Measurements from ENCODE around the gene LPCAT3.
"Not testable (repeated sequence)": the region's sequence is repeated elsewhere in the genome, so short reads cannot be mapped to it uniquely, and the experiment has no call there.

The LPCAT3 gene

DNA sequence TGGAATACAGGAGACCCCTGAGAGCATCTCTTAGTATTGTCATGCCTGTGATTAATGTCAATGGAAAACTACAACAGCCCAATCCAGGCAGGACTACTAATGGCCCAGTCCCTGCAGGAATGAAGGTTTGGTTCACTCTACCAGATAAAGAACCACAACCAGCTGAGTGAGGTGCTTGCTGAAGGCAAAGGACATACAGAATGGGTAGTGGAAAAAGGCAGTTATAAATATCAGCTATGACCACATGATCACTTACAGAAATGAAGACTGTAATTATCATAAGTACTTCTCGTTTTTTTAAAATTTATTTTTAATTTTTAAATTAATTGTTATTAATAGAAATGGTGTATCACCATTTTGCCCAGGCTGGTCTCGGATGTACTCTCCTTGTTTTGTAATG, 17.2 kb upstream of the LPCAT3 start:
- DNase-seq = no peak

DNA sequence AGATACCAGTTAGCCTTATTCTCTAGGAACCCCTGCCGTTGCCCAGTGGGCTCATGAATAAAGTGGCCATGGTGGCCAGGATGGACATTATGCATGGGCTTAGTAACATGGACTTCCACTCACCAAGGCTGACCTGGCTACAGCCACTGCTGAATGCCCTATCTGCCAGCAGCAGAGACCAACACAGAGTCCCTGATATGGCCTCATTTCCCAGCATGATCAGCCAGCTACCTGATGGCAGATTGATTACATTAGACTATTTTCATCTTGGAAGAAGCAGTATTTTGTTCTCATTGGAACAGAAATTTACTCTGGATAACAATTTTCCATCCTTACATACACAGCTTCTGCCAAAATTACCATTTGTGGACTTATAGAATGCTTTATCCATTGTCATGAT, 16.2 kb upstream of the LPCAT3 start:
- DNase-seq = no peak

DNA sequence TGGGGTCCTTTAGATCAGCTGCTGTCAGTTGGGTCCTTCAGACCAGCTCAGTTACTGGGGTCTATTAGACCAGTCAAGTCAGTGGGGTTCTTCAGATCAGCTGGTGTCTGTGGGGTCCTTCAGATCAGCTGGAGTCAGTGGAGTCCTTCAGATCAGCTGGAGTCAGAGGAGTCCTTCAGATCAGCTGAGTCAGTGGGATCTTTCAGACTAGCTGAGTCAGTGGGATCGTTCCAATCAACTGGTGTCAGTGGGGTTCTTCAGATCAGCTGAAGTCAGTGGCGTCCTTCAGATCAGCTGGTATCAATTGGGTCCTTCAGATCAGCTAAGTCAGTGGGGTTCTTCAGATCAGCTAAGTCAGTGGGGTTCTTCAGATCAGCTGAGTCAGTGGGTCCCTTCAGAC, 14.7 kb upstream of the LPCAT3 start:
- no peak for DNase-seq

GRCh38 chr12:7031306-7031705, 13.0 kb upstream of the LPCAT3 start:
- no peak for DNase-seq

DNA sequence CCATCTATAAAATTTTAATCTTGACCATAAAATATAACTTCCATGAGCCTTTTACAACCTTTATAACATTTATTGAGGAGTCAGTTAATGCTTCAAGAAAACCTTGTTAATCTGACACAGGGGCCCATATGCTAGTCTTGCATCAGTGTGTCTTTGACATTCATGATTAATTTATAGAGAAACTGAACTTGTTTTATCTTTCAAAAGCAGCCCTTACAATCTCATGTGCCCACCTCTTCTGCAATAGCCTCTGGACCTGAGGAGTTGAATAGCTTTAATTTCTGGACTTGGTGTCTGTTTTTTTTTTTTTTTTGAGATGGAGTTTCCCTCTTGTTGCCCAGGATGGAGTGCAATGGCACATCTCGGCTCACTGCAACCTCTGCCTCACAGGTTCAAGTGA, 8.6 kb upstream of the LPCAT3 start:
- DNase-seq = no peak

DNA sequence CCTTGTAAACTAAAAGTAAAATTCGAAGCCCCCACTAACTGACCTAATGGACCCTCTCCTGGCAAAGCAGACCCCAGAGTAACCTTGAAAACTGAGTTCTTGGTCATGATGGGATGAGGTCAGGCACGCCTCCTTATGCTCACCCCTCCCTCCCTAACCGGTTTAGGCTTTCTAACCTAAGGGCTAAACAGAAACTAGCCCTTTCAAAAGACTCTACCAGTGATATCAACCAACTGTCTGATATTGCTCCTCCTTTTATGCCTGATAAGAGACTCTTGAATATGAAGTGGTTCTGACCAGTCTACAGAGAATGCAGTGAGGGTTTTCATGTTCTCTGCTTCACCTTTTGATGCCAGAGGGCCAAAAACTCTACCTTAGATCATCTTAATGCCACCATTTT, 4.8 kb upstream of the LPCAT3 start:
- no peak for DNase-seq

- no peak for DNase-seq
These were observed 3.7 kb upstream of the LPCAT3 start for GRCh38 chr12:7021956-7022355.

DNA sequence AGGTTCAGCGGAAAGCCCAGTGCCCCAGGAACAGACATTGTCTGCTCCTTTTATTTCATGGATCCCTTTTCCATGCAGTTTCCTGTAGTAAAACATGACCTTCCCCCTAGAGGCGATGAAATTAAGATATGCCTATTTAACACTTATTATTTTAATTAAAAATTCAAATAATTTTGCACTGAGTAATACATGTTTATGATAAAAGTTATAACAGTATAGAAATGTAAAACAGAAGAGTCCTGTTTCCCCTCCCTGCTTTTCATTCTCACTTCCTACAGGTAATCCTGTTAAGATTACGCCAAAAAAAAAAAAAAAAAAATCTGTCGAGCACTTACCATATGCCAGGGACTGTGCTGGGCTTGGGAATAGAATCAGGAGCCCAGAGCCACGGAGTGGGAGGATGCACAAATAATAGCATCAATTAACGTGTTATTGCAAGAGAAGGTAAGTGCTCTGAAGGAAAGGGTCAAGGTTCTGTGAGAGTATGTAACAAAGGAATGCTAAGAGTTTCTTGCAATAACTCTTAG, 830 bp upstream of the LPCAT3 start:
- no peak for DNase-seq

DNA sequence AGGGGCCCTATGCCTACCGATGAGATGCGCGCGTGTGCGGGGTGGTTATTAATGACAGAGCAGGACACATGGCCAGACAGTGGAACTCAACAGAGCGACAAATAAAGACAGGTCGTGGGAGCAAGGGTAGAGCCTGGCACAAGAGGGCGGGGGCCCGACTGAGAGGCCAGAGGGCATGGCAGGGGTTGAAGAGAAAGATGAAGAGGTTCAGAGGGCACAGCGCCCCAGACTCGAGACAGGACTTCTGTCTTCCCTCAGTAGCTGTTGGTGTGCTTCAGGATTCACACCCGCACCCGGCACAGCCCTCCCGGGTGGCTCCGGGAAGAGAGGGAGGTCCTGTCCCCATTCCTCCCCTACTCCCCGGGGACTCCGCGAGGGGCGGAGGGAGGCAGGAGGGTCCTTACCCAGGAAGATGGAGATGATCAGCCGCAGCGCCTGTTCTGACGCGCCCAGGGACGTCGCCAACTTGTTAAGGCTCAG, 366 bp downstream of the LPCAT3 start:
- no peak for DNase-seq

DNA sequence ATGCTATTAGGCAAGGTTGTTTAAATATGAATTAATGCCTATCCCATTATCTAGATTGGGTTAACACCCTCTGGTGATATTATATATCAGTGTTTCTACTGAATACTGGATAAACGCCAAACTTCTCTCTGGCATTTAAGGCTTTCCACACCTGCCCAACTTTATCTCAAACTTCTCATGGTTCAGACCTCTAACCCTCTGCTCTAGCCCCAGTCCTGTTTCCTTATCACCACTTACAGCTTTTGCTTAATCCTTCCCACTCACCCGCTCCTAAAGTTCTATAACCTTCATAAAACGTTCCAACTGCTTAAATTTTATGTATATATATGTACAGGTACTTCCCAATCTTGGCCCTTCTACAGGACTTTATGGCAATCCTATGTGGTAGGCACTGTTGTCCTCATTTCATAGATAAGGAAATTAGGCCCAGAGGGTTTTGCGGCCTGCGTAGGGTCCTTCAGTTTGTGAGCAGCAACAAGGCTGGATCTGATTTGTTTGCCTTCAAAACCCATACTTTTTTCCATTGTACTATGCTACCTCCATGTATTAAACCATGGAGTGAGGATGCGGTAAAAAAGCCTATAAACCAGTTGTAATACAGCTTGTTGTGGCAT, 1.2 kb downstream of the LPCAT3 start:
- DNase-seq = no peak

GRCh38 chr12:7015555-7016370, 2.5 kb downstream of the LPCAT3 start:
- no peak for DNase-seq

DNA sequence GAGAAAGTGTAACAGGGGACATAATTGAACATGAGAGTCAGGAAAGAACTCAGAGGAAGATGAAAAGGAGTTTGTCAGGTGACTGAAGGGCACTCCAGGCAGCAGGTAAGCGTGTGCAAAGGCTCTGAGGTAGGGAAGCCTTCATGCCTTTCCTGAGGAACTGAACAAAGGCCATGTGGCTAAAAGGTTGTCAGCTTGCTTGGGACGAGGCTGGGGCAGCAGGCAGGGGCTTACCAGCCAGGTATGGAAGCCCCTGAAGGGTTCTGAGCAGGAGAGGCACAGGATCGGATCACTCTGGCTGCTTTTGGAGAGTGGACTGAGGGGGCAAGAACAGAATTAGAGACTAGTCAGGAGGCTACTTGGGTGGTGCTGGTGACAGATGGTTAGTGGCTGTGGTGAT, 5.2 kb downstream of the LPCAT3 start:
- no peak for DNase-seq

GRCh38 chr12:7012024-7012607, 6.2 kb downstream of the LPCAT3 start:
- DNase-seq = no peak

DNA sequence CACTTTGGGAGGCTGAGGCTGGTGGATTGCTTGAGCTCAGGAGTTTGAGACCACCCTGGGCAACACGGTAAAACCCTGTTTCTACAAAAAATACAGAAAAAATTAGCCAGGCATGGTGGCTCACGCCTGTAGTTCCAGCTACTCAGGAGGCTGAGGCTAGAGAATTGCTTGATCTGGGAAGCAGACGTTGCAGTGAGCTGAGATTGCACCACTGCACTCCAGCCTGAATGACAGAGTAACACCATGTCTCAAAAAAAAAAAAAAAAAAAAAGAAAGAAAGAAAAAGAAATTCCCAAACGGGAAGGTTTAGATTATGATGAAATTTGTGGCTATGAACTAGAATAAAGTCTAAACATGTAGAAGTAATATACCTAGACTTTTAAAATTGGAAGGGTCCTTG, 6.9 kb downstream of the LPCAT3 start:
- not testable (repeated sequence) for DNase-seq

GRCh38 chr12:7009512-7009911, 8.8 kb downstream of the LPCAT3 start:
- DNase-seq = no peak

DNA sequence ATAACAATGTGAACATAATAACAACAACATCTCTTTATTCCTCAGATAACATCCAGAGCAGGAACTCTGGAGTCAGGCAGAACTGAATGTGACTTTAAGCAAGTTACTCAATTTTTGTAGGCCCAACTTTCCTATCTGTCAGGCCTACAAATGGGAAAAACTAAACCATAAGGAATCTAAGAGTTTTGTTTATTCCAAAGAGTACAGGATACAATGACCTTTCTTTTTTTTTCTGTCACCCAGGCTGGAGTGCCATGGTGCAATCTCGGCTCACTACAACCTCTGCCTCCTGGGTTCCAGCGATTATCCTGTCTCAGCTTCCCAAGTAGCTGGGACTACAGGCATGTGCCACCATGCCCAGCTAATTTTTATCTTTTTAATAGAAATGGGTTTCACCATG, 9.4 kb downstream of the LPCAT3 start:
- no peak for DNase-seq

DNA sequence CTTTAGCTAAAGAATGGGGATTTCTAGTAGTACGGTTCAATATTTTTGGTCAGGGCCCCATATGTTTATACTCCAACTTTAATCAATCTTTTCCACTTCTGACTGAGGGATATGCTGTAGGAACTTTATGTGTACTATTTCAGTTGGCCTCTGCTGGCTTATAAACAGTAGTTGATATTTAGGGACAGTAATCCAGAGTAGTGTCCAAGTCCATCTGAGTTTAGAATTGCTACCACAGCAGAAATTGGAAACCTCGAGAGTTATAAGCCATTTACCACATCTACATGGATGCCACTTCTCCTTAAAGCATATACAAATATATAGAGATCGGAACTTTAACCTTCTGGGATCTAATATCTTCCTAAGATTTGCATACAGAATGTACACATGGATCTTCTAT, 11.6 kb downstream of the LPCAT3 start:
- DNase-seq = no peak

DNA sequence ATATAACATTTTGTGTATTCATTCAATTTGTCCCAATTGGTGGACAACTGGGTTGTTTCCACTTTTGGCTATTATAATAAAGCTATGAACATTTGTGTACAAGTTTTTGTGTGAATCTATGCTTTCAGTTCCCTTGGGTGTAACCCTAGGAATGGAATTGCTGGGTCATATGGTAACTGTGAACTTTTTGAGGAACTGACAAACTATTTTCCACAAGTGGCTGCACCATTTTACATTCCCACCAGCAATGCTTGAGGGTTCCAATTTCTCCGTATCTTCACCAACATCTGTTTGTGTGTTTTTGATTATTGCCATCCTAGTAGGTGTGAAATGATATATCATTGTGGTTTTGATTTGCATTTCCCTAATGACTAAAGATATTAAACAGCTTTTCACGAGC, 13.0 kb downstream of the LPCAT3 start:
- no peak for DNase-seq

DNA sequence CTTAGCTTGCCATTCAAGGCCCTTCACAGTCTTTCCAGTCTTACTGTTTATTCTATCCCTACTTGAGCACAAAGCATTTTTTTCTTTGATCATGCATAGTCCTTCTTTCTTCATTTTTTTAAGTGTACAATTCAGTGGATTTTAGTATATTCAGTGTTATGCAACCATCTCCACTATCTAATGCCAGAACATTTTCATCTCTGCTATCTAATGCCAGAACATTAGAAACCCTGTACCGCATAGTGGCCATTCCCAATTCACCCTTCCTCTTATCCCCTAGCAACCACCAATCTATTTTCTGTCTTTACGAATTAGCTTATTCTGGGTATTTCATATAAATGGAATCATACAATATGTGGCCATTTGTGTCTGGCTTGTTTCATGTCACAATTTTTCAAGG, 13.4 kb downstream of the LPCAT3 start:
- DNase-seq = no peak

DNA sequence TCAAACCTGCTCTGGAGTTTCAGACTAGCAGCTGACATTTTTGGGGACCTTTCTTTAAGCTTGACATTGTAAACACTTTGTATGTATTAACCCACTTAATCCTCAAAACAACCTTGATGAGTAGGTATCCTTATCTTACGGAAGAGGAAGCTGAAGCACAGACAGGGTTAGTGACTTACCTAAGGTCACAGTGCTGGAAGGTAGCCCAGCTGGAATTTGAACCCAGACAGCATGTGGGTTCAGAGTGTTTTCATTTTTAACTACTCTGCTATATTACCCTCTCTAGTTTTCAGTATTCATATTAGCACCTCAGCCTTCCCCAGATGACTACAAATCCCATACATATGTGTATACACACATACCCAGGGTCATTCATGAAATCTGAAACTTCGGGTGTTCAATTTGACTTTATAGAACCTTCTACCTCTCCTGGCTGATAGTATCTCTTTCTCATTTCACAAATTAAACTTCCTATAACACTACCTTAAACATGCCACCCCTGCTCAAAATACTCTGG, 13.9 kb downstream of the LPCAT3 start:
- no peak for DNase-seq

DNA sequence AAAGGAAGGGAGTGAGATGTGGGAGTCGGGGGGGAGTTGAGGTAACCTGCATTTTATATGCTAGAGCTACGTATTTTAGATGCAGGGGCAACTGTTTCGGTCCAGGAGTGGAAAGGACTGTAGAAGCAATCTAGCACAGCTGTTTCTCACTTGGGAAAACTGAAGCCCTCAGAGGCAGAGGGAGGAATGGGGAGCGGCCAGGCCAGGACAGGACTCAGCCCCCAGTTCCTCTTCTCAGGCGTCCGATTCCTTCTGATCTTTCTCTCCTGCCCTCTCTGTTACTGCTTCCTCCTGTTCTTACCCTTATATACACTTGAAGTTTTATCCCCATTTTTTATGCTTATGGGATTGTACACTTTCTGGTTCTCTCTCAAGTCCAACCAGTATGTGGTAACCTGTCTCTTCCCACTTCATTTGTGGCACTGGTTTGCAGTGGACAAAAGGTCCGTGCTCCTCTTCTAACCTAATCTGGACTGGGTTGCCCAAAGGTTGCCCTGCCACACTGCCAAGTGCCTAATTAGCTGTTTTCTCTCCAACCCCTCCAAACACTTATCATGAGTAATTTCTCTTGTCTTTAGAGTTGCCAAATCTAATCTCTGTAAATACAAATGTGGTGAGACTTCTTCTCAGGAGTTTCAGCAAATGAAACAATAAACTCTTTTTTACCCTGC, 16.2 kb downstream of the LPCAT3 start:
- no peak for DNase-seq

GRCh38 chr12:6998715-6999451, 19.4 kb downstream of the LPCAT3 start:
- no peak for DNase-seq

Measured in femur (tissue), 1 donor.